Measurements from ENCODE around the gene TSSK2.
"Not testable (repeated sequence)": the region's sequence is repeated elsewhere in the genome, so short reads cannot be mapped to it uniquely, and the experiment has no call there.

The TSSK2 gene

DNA sequence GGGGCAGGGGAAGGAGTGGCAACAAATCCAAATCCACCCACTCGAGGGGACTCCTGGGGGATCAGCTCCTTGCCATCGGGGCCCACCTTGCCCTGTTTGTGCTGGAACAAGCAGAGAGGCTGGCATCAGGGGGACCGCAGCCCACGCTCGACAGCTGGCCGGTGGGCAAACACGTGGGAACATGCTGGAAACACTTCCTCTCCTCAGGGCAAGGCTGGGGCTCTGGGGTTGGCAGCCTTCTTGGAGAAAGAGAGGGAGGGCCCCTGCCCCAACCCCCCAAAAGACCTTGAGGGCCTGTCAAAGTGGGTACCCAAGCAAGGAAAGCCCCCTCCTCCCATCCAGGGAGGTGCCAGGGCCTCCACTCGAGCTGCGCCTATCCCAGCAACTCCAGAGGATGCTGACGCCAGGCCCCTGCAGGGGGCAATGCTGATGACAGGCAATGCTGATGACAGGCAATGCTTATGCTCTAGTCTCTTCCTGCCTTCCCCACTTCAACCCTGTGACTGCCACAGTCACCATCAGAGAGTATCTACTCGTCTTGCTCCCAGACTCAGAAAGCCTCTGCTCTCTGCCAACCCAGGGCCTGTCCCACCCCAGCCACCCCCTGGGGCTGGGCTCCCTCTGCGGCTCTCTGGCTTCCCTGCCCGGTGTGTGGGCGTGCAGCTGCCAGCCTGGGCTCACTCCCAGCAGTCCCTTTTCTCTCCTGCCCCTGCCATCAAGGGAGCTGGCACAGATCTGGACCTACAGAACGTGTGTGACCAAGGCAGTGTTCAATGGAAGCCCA, 7.3 kb downstream of the TSSK2 start:
- in situ Hi-C loops (cut with MboI; ENCODE audit: low sequenced_read_pairs), result no loop called here

DNA sequence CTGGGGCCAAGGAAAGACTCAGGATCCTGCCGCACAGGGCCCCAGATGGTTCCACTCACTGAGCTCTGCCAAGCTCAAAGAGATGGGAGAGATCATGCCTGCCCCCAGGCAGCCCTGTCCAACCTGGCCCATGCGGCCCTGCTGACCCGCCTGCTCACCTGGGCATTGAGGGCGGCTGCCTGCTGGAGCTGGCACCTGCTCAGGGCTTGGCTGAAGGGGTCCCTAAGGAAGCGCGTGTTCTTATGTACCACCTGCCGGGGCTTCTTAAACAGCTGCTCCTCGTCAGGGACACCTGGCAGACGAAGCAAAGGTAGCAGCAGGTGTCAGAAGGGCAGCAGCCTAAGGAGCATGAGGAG, 7.9 kb downstream of the TSSK2 start:
- in situ Hi-C loops (cut with MboI; ENCODE audit: low sequenced_read_pairs), result no loop called here

DNA sequence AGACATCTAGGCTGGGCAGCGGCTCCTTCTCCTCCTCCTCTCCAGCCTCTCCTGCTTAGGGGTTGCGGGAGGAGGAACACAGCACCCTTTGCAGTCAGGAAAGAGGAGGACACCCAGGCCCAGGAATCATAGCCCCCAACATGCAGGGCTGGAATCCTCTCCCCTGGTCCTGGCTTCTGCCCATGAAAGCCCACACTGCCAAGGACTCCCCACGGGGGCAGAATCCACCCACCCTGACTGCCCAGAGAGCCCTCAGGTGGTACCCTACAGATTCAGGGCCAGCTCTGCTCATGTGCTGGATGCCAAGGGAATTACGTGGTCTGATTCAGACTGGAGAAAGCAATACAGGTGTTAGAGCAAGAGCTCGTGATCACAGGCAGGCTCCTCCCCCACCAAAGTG, 8.9 kb downstream of the TSSK2 start:
- in situ Hi-C loops (cut with MboI; ENCODE audit: low sequenced_read_pairs), result no loop called here

DNA sequence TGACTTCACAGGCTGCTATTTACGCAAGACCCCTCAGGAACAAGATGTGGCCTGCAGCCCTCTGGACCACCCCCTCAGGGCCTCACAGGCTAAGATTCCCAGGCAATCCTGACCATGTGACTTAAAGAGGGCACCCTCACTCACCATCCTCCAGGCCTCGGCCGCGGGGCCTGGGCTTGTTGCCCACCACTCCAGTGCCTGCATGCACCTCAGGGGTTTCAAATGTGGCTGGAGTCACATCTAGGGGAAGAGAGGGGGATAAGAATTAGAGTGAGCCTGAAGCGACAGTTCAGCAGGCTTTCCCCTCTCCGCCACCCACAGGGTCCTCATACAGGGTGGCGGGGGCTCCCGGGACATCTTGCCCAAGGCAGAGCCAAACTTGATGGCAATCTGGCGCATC, 11.3 kb downstream of the TSSK2 start:
- in situ Hi-C loops (cut with MboI; ENCODE audit: low sequenced_read_pairs), result no loop called here

DNA sequence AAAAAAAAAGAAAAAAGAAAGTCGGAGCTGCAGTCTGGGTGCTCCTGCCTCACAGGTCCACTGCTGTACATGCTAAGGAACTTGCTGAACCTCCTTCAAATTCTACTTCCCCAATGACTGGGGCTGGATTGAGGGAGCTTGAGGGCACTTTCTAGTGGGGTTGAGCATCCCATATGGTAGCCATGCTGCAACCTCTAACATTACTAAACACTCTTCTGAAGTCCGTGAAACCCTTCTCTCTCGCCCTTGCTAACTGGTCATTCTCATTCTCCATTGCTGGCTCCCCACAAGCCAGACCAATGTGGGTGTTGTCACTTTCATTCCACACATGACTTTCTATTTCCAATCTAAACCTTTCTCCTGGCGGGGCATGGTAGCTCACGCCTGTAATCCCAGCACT, 12.1 kb downstream of the TSSK2 start:
- in situ Hi-C loops (cut with MboI; ENCODE audit: low sequenced_read_pairs), result no loop called here

DNA sequence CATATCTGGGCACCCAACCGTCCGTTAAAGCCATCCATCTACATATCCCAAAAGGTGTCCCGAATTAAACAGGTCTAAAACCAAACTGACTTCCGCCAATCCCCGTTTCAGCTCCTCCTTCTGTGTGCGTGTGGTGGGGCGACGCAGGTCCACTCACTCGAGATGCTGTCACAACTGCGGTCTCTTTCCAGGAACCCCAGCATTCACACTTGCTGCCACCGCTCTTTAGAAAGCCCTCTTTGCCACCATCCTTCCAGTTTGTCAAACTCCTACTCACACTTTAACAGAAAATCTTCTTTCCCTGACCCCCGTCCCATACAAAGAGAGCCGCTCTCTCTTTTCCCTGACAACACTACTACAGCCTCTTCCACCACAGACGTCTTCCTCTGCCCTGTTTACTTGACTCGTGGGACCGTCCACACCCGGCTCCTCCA, 12.9 kb downstream of the TSSK2 start:
- in situ Hi-C loops (cut with MboI; ENCODE audit: low sequenced_read_pairs), result no loop called here

DNA sequence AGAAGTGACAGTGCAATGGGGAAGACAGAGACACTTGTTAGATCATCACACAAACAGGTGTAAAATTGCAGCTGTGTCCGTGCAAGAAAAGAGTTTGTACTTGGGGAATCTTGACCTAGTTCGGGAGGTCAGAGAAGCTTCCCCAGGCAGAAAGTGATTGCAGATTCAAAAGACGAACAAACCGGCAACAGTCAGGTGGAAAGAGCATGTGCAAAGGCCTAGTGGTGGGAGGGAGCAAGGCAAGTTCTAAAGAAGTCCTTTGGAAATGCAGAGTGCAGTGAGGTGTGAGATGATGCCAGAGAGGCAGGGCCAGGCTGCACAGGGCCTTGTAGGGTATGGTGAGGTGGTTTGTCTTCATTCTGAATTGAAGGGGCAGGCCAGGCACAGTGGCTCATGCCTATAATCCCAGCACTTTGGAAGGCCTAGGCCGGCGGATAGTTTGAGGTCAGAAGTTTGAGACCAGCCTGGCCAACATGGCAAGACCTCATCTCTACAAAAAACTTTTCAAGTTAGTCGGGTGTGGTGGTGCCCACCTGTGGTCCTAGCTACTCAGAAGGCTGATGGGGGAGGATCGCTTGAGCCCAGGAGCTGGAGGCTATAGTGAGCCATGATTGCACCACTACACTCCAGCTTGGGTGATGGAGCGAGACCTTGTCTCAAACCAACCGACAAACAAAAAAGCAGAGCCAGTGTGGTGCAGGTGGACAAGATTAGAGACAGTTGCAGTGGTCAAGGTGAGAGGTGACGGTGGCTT, 15.3 kb downstream of the TSSK2 start:
- in situ Hi-C loops (cut with MboI; ENCODE audit: low sequenced_read_pairs), result no loop called here

DNA sequence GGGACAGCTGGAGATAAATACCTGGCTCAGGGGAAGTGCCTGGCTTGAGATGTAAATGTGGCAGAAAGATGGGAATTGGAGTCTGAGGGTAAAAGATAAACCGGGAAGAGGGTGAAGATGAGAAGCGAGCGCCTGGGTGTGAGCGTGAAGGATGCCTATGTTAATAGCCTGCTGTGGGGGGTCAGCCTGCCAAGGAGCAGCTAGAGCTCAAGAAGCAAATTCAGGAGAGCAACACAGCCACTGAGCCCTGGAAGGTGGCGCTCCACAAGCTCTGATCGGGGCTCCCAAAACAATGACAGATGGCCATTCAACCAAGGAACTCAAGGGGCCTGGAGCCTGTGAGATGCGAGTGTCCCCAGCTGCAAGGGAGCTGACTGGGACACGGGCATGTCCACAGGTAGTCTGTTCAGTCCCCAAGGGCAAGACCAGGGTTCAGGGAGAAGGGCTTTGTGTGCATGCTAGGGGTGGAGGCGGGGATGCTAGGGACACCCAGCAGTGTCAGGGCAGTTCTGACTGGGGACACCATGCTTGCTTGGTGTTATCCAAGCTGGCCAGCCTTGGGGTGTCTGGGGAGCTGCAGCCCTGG, 16.2 kb downstream of the TSSK2 start:
- in situ Hi-C loops (cut with MboI; ENCODE audit: low sequenced_read_pairs), result no loop called here

DNA sequence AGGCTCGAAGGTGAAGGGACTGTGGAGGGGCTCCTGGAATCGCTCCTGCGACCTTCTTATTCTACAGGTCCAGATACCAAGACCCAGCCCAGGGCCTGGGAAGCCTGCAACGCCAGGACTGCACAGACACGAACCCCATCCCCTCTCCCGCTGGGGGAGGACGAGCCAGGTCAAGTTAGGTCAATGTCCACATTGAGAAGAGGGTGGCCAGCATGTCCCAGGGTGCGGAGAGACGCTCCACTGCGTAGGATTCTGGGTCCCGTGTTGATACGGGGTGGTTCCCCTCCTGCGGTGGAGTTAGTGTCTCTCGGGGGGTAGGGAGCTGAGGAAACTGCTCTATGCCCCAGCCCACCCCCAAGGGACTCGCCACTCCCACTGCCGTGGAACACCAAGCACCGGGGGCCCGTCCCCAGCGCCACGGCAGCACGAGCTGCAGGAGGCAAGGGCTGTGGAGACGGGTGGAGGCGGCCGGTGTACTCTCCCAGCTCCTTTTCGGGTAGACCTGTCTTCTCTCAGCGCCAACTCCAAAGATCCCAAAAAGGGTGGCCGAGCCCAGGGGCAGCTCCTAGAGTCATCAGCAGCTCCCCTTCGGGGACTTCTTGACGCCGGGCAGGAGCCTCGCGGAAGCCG, 17.4 kb downstream of the TSSK2 start:
- in situ Hi-C loops (cut with MboI; ENCODE audit: low sequenced_read_pairs), result no loop called here

DNA sequence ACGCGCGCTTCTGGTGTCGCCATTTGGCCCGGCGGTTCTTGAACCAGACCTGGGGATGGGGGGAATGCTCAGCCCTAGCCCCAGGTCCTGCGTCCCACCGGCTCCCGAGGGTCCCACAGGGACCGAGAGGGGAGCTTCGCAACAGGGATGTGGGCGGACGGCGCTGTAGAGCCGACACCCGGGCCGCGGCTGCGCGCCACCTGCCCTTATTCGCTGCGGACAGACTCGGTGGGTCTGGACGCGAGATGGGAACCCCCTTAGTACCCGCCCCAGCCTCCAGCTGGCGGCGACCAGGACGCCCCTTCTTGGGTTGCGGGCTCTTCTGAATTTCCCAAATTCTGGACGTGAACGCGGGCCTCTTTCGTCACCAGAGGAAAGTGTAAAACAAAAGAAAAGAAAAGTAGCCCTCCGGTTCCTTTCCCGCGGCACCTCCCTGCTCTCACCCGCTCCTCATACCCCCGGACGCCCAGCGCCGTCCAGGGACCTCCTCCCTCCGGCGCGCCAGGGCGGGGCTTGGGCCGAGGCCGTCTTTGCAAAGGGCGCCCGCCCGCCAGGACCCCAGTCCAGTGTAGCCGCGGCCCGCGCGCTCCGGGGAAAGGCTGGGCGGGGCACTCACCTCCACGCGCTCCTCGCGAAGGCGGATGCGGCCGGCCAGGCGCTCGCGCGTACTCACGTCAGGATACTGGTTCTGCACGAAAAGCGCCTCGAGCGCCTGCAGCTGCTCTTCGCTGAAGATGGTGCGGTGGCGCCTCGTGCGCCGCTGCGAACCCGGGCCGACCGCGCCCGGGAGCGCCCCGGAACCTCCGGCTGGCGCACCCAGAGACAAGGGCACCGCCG, 18.2 kb downstream of the TSSK2 start:
- in situ Hi-C loops (cut with MboI; ENCODE audit: low sequenced_read_pairs), result no loop called here

DNA sequence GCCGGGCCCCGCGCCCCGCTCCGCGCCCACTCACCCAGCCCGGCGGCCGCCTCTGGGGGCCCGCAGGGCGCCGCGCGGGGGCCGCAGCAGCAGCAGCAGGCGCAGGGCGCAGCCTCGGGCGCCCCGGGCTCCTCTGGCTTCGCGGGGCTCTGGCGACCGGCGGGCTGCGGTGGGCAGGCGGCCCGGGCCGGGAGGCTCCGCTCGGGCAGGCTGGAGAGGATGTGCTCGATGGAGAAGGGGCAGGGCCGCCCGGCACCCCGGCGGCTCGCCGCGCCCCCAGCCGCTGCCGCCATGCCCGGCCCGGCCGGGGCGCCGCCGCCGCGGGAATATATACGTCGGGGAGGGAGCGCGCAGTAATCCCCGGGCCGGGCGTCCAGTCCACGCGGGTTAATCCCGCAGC, 18.9 kb downstream of the TSSK2 start, which contains the start of gene GSC2:
TSS of gene GSC2 (minus strand) at position 302 of the 400 bp plus-strand sequence. CDS start at position 293, 9 bp downstream.
- in situ Hi-C loops (cut with MboI; ENCODE audit: low sequenced_read_pairs), result no loop called here

DNA sequence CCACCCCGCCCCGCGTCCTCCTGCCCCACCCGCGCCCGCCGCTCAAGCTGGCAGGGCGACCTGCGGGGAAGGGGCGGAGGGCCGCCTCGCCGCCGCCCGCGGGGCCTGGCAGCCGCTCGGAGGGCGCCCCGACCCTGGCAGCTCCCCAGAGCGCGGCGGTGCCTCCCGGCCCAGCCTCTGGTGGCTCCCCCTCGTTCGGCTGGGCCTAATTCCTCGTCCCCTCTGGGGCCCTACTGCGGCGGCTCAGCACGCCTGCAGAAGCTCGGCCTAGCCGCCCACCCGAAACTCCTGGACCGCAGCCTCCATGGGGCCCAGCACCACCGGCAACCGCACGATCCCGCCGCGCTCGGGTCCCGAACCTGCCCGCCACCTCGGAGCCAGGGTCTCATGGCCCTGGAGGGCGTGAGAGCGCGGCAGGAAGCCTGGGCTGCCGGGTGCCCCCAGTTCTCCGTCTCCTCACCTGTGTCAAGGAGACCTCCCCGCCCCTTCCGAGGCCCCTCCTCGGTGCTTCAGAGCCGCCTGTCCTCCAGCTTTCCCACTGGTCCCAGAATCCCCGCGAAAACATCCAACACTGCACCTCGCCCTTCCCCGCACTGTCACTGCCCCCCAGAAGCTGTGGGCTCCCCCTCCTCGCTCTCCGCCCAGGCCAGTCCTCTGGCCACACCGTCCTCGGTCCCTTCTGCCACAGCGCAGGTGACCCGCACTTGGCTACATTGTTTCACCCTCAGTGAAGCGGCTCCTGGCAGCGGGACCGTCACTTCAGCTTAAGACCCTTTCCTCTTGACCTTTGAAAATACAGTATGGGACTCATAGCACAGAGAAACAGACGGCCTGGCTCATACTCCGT, 19.6 kb downstream of the TSSK2 start:
- in situ Hi-C loops (cut with MboI; ENCODE audit: low sequenced_read_pairs), result no loop called here

DNA sequence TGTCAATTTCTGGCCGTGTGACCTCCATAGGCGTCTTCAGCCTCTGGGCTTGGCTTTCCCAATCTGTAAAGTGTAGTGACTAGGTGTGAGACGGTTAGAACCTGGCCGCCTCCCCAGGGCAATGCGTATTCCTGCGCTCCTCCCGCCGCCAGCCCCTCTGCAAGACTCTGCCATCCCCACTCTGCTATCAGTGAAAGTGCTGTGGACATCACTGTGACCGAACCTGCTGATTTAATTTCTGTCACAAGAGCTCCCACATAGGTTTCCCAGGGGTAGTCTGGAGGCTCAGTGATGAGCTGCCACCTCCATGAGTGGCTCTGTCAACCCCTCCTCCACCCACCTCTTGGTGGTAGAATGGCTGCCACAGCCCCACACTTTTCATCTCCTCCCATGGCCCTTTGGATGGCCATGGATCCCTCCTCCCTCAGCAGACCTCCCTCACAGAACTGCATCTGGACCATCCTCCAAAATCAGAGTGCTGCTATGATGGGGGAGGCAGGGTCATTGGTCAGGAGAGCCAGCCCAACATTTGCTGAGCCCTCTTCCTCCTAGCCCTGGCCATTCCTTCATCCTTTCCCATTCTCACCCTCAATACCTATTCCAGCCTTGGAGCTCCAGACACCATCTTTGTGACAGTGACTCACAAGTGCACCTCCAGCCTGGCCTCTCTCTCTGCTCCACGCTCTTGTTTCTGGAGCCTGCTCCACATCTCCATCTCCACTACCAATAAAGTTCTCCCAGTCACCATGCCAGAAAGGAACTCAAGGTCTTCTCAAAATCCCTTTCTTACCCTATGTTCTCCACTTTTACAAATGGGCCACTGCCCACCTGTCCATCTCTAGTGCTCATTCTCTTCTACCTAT, 20.5 kb downstream of the TSSK2 start:
- in situ Hi-C loops (cut with MboI; ENCODE audit: low sequenced_read_pairs), result no loop called here

DNA sequence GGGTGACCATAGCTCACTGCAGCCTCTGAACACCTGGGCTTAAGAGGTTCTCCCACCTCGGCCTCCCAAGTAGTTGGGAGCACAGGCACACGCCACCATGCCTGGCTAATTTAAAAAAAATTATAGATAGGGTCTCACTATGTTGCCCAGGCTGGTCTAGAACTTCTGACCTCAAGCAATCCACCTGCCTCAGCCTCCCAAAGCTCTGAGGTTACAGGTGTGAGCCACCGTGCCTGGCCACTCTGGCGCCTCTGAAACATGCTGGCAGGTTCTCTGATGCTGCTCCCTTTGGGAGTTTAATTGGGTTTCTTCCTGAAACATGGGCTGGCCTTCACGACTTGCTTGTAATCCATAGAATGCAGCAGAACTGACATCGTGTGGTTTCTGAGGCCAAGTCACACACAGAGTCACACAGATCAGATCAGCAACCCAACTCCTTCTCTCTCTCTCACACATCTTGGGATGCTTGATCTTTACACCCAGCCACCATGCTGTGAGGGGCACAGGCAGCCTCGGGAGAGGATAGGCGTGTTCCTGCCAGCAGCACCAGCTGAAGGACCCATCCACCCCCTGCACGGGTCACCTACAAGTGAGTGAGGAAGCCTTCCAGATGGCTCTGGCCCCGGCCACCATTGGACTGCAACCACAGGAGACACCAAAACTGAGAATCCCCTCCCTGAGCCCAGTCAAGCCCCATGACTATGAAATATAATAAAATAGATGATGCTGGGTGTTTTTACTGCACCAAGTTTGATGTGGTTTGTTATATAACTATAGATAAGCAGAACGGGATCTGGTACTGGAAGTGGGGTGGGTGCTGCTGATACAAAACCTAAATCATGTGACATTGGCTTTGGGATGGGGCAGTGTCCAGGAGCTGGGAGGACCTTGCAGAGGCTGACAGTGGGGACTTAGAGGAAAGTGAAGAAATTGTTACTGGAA, 22.1 kb downstream of the TSSK2 start:
- in situ Hi-C loops (cut with MboI; ENCODE audit: low sequenced_read_pairs), result no loop called here

DNA sequence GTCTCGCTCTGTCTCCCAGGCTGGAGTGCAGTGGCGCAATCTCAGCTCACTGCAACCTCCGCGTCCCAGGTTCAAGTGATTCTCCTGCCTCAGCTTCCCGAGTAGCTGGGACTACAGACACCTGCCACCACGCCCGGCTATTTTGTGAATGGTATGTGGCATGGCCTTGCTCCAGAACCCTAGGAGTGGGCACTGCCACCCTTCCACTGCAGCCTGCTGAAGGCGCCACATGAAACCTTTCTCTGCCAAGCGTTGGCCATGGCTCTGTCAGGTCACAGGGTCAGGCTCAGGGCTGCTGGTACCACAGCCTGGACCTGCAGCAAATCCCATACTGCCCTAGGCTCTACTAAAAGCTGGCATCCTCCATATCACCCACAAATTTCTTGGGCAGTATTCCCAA, 25.0 kb downstream of the TSSK2 start:
- in situ Hi-C loops (cut with MboI; ENCODE audit: low sequenced_read_pairs), result not testable (repeated sequence)

DNA sequence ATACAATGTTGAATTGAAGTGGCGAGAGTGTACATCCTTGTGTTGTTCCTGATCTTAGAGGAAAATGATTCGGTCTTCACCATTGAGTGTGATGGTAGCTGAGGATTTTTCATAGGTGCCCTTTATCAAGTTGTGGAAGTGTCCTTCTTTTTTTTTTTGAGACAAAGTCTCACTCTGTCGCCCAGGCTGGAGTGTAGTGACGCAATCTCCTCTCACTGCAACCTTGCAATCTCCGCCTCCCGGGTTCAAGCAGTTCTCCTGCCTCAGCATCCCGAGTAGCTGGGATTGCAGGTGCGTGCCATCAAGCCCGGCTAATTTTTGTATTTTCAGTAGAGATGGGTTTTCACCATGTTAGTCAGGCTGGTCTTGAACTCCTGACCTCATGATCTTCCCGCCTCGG, 27.5 kb downstream of the TSSK2 start:
- in situ Hi-C loops (cut with MboI; ENCODE audit: low sequenced_read_pairs), result not testable (repeated sequence)

DNA sequence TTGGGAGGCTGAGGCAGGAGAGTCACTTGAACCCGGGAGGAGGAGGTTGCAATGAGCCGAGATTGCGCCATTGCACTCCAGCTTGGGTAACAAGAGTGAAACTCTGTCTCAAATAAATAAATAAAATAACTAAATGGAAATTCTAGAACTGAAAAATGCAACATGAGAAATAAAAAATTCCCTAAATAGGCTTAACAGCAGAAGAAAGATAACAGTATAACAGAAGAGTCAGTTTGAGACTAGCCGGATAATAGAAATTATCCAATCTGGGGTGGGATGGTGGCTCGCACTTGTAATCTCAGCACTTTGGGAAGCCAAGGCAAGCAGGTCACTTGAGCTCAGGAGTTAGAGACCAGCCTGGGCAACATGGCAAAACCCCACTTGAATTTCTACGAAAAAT, 33.3 kb downstream of the TSSK2 start:
- in situ Hi-C loops (cut with MboI; ENCODE audit: low sequenced_read_pairs), result no loop called here

DNA sequence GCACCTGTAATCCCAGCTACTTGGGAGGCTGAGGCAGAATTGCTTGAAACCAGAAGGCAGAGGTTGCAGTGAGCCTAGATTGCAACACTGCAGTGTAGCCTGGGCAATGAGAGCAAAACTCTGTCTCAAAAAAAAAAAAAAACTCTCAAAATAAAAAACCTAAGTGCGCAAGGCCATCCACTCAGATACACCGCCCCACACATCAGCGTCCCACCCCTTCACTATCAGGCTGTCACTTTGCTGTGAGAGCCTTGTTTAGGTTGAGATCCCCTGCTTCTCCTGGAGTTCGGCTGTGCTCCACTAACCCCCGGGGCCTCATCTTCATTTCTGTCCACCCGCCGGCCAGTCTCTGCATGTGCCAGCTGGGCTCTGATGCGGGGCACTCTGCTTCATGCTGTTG, 35.3 kb downstream of the TSSK2 start:
- in situ Hi-C loops (cut with MboI; ENCODE audit: low sequenced_read_pairs), result no loop called here

All from HL-60/S4 (cell line).